Endothelial cell of umbilical vein (primary cell): Measurements from ENCODE around the gene MIOS. TPM values are rescaled to one million over a fixed set of nuclear protein-coding genes. Genes with fewer than 3 reads are reported as not detected.

ENCODE experiments used
- BruUV-seq: library from RNA; stranded (reverse); fragments of 400-500 nt; replicated peaks from 2 replicates; lab custom pipeline; 2021; lab: Mats Ljungman, UMichigan
- CTCF ChIA-PET: fragments of 300-600, 350-600 bp; sonication (Branson Sonifier 250); formaldehyde crosslinking; loops from one replicate; lab custom pipeline; 2021; ENCODE audit warnings: antibody characterized with exemption, inconsistent platforms; lab: Charles Lee
- POLR2A ChIA-PET: fragments of 300-600, 350-600 bp; sonication (Branson Sonifier 250); formaldehyde crosslinking; loops from one replicate; lab custom pipeline; 2021; ENCODE audit warnings: antibody characterized with exemption, inconsistent platforms; lab: Charles Lee
- DNase-seq: peaks from one replicate; pipeline ENCODE4 v3.0.0-alpha.2; 2011; ENCODE audit warnings: low read depth, low spot score
- FAIRE-seq: peaks from 2 replicates; lab custom pipeline; 2011; peaks lifted over from hg19 to GRCh38; lab: Jason Lieb, UNC
- H2AFZ ChIP-seq: 2 replicates; pipeline ENCODE4 v1.6.0; 2012; ENCODE audit warnings: low read depth, low read length, control low read depth, inconsistent platforms
- H3K27ac ChIP-seq: 2 replicates; pipeline ENCODE4 v1.5.1; 2011; ENCODE audit warnings: low read depth, mild to moderate bottlenecking, control low read depth, low read length, moderate library complexity; ENCODE audit not compliant: insufficient read depth
- H3K27me3 ChIP-seq, 2 experiments: 2 replicates each; pipeline versions ENCODE4 v1.6.0 to v1.6.1; 2011; ENCODE audit warnings: low read length in 2 of 2, mixed read lengths in 1 of 2; ENCODE audit not compliant: control insufficient read depth in 2 of 2, insufficient read depth in 2 of 2
- H3K36me3 ChIP-seq, 2 experiments: 2 replicates in 1 of 2; 3 replicates in 1 of 2; pipeline ENCODE4 v1.5.1; 2011; ENCODE audit warnings: low read length in 2 of 2, mild to moderate bottlenecking in 1 of 2, moderate library complexity in 1 of 2; ENCODE audit not compliant: control insufficient read depth in 2 of 2, insufficient read depth in 2 of 2; ENCODE audit errors: extremely low read depth in 1 of 2
- H3K4me1 ChIP-seq: 3 replicates; pipeline ENCODE4 v1.5.1; 2011; ENCODE audit warnings: mild to moderate bottlenecking, low read length; ENCODE audit not compliant: control insufficient read depth, insufficient read depth; ENCODE audit errors: extremely low read depth
- H3K4me2 ChIP-seq: 2 replicates; pipeline ENCODE4 v1.6.1; 2011; ENCODE audit warnings: low read length, control low read depth, mixed read lengths; ENCODE audit not compliant: insufficient read depth
- H3K4me3 ChIP-seq, 3 experiments: fragments of 200-600 bp in 1 of 3; sonication (generic), shearing (Covaris generic) in 1 of 3; replicated peaks in 1 of 3; 2 replicates each; pipeline ENCODE4 v1.5.1; 2011 to 2016; ENCODE audit warnings: control low read depth in 3 of 3, low read length in 3 of 3, mild to moderate bottlenecking in 2 of 3, inconsistent platforms in 1 of 3, low read depth in 1 of 3, moderate library complexity in 1 of 3; ENCODE audit not compliant: insufficient read depth in 1 of 3
- H3K79me2 ChIP-seq: 2 replicates; pipeline ENCODE4 v1.6.0; 2012; ENCODE audit warnings: low read length, inconsistent platforms; ENCODE audit not compliant: control insufficient read depth, insufficient read depth
- H3K9ac ChIP-seq: replicated peaks from 2 replicates; pipeline ENCODE3; 2011; ENCODE audit warnings: low read length, control low read depth; ENCODE audit not compliant: insufficient read depth; ENCODE audit errors: extremely low read depth
- H3K9me1 ChIP-seq: replicated peaks from 3 replicates; pipeline ENCODE4 v1.6.0; 2011; ENCODE audit warnings: mild to moderate bottlenecking, low read length; ENCODE audit not compliant: control insufficient read depth, insufficient read depth; ENCODE audit errors: extremely low read depth
- H3K9me3 ChIP-seq: replicated peaks from 2 replicates; pipeline ENCODE4 v1.5.1; 2012; ENCODE audit warnings: low read length, inconsistent platforms; ENCODE audit not compliant: control insufficient read depth, insufficient read depth
- H4K20me1 ChIP-seq: replicated peaks from 2 replicates; pipeline ENCODE3; 2011; ENCODE audit warnings: mild to moderate bottlenecking, low read length; ENCODE audit not compliant: control insufficient read depth, insufficient read depth; ENCODE audit errors: extremely low read depth
- EZH2 ChIP-seq: IDR thresholded peaks from 2 replicates; pipeline ENCODE4 v1.6.1; 2012; ENCODE audit warnings: borderline replicate concordance, low read depth, mild to moderate bottlenecking, moderate library complexity, low read length, inconsistent platforms; ENCODE audit not compliant: severe bottlenecking
- FOS ChIP-seq: IDR thresholded peaks from 2 replicates; pipeline ENCODE4 v1.6.1; 2011; ENCODE audit warnings: mild to moderate bottlenecking, low read length, moderate library complexity, borderline replicate concordance; ENCODE audit not compliant: insufficient read depth
- GATA2 ChIP-seq: IDR thresholded peaks from 2 replicates; pipeline ENCODE4 v1.7.0; 2011; ENCODE audit warnings: low read depth, mild to moderate bottlenecking, moderate library complexity, mixed read lengths, low read length; ENCODE audit not compliant: insufficient read length, insufficient read depth
- JUN ChIP-seq: IDR thresholded peaks from 2 replicates; pipeline ENCODE4 v1.6.1; 2011; ENCODE audit warnings: borderline replicate concordance, low read depth; ENCODE audit not compliant: insufficient read length, insufficient read depth
- MYC ChIP-seq: IDR thresholded peaks from one replicate; pipeline ENCODE4 v1.6.1; 2011; ENCODE audit warnings: mild to moderate bottlenecking, low read depth, low read length
- POLR2A ChIP-seq: IDR thresholded peaks from 2 replicates; pipeline ENCODE4 v1.6.1; 2012; ENCODE audit warnings: low read depth, mild to moderate bottlenecking, control low read depth, low read length
- POLR2AphosphoS5 ChIP-seq: IDR thresholded peaks from 2 replicates; pipeline ENCODE4 v1.6.1; 2012; ENCODE audit warnings: low read depth, mild to moderate bottlenecking, control low read depth, low read length, moderate library complexity; ENCODE audit not compliant: insufficient read depth
- dilution Hi-C: fragments of 300-500 bp; cut with MboI; formaldehyde crosslinking; loops from one replicate; pipeline ENCODE4 v1.15.0; 2019; ENCODE audit warnings: low sequenced_read_pairs; ENCODE audit not compliant: extremely low pct_ligation_motif_present
- intact Hi-C: fragments of 100-400 bp; cut with micrococcal nuclease; formaldehyde crosslinking; loops from one replicate; pipeline ENCODE4 v1.10.0; 2022
- polyA plus RNA-seq, 4 experiments: library from polyadenylated mRNA; depleted of rRNA in 3 of 4; stranded (reverse) in 3 of 4; unstranded in 1 of 4; fragments of >200 nt; gene quantifications; 2 replicates each; pipeline versions ENCODE4 v1.2.1 to v1.2.3, GENCODE V29; 2011 to 2012; ENCODE audit warnings: missing spikeins in 1 of 4
- total RNA-seq: library from RNA; stranded (reverse); gene quantifications from 2 replicates; pipeline ENCODE4 v1.2.3, GENCODE V29; 2021
- TF ChIP-seq, protein P1 (sequence below), 2 donors: IDR thresholded peaks; 1 replicate in 1 of 2; 2 replicates in 1 of 2; pipeline ENCODE4 v1.5.1; 2011; ENCODE audit warnings: low read length in 2 of 2, mild to moderate bottlenecking in 2 of 2, moderate library complexity in 2 of 2, control low read depth in 1 of 2, inconsistent platforms in 1 of 2, low read depth in 1 of 2; ENCODE audit not compliant: insufficient read depth in 1 of 2; ENCODE audit errors: extremely low read depth in 1 of 2
- TF ChIP-seq, protein P2 (sequence below): IDR thresholded peaks from 2 replicates; pipeline ENCODE4 v1.6.1; 2011; ENCODE audit not compliant: insufficient read depth, insufficient read length

The MIOS gene
- total and polyA plus RNA-seq, 2 donors (not counting 3 experiments of a cell fraction or from before 2014, with no cell fraction given): 8.5 to 16.8 TPM

DNA sequence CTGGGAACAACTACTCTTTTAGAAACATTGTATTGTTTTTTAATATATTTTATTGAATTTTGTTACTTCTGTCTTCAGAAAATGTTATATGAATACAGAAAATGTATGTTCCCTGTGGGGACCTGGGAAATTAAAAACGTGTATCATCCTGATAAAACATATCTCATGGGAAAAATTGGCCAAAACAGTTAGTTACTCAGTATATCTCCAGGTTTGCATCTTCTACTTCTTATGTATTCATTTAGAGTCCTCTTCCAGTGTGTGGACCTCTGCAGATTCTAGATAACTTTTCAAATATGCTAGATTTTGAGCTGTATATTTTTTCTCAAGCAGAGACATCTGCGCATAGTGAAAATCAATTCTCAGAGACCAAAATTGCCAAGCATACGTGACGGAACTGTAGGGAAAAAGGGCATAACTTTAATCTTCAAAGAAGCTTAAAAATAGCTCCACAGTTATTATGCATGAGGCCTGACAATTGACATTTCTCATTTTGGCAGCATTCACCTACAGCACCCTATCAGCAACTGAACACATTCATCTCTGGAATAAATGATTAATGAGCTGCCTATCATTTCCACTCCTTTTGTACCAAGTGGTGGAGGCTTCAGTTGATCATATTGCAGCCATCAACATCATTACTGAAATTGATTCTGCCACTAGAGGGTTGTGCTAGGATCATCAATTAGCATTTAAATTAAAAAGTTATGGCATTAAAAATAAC lies 47.5 kb downstream of the MIOS start:
- H3K36me3 ChIP-seq: no peaks in the 10 kb centered on the region
- no peaks in the 10 kb centered on the region for H3K27me3 ChIP-seq
- dilution Hi-C loops (no loop called here), intact Hi-C loops (no loop called here)
- DNase-seq (no peak), FAIRE-seq (no peak)
- no TSS peak for BruUV-seq
- no peak overlapping the region for H3K4me3 ChIP-seq
- H3K4me2 ChIP-seq: no peak overlapping the region
- TF ChIP-seq, protein P1, sequence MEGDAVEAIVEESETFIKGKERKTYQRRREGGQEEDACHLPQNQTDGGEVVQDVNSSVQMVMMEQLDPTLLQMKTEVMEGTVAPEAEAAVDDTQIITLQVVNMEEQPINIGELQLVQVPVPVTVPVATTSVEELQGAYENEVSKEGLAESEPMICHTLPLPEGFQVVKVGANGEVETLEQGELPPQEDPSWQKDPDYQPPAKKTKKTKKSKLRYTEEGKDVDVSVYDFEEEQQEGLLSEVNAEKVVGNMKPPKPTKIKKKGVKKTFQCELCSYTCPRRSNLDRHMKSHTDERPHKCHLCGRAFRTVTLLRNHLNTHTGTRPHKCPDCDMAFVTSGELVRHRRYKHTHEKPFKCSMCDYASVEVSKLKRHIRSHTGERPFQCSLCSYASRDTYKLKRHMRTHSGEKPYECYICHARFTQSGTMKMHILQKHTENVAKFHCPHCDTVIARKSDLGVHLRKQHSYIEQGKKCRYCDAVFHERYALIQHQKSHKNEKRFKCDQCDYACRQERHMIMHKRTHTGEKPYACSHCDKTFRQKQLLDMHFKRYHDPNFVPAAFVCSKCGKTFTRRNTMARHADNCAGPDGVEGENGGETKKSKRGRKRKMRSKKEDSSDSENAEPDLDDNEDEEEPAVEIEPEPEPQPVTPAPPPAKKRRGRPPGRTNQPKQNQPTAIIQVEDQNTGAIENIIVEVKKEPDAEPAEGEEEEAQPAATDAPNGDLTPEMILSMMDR (IDR thresholded peaks at IDR 0.05; ENCODE audit: extremely low read depth in 1 of 2, insufficient read depth in 1 of 2, low read depth in 1 of 2, low read length in 2 of 2): no peak
- no peak for TF ChIP-seq FOS
- TF ChIP-seq GATA2: no peak
- TF ChIP-seq MYC: no peak
- TF ChIP-seq POLR2AphosphoS5: no peak
- TF ChIP-seq JUN: no peak
- no peak for TF ChIP-seq EZH2
- no peak for TF ChIP-seq POLR2A
- TF ChIP-seq, protein P2, sequence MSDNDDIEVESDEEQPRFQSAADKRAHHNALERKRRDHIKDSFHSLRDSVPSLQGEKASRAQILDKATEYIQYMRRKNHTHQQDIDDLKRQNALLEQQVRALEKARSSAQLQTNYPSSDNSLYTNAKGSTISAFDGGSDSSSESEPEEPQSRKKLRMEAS: no peak
- H3K9ac ChIP-seq: no peak overlapping the region
- H3K27ac ChIP-seq: no peak overlapping the region
- no peaks in the 10 kb centered on the region for H3K4me1 ChIP-seq
- POLR2A ChIA-PET: no interaction called here
- no peaks in the 10 kb centered on the region for H4K20me1 ChIP-seq
- H3K9me1 ChIP-seq: no peaks in the 10 kb centered on the region
- H2AFZ ChIP-seq: no peak overlapping the region
- CTCF ChIA-PET: interaction anchor here (2.3 kb wide), 1 partner anchor 422 kb away, joined by 5 read pairs; no protein-coding TSS in a partner anchor
- no peaks in the 10 kb centered on the region for H3K79me2 ChIP-seq
- H3K9me3 ChIP-seq: no peaks in the 10 kb centered on the region
